Gastrocnemius medialis (tissue), 4 donors: ENCODE data around the gene DNAL4.

Experiments
- CTCF ChIP-seq, 5 experiments: fragments of 450-650 bp in 3 of 5; fragments of 200-600 bp in 2 of 5; sonication (generic) in 2 of 5; IDR thresholded peaks in 4 of 5; conservative IDR thresholded peaks in 1 of 5; 1 replicate in 4 of 5; 2 replicates in 1 of 5; pipeline ENCODE4 v1.5.1; 2016 to 2019; ENCODE audit warnings: antibody characterized with exemption in 5 of 5, mild to moderate bottlenecking in 3 of 5, moderate library complexity in 3 of 5
- POLR2A ChIP-seq, 2 donors: fragments of 450-650 bp; IDR thresholded peaks; one replicate each; pipeline ENCODE4 v1.6.1; 2017; ENCODE audit warnings: antibody characterized with exemption in 2 of 2, mild to moderate bottlenecking in 2 of 2, moderate library complexity in 2 of 2

GRCh38 chr22:38767313-38767712, 26.6 kb downstream of the DNAL4 start:
- TF ChIP-seq CTCF (IDR thresholded peaks at IDR 0.05 in 4 of 5, conservative IDR thresholded peaks at IDR 0.05 in 1 of 5) (no peak), POLR2A (IDR thresholded peaks at IDR 0.05) (no peak)
